GM23248 (cell line): ENCODE results near the gene PMVK. TPM values are rescaled to one million over a fixed set of nuclear protein-coding genes. Genes with fewer than 3 reads are reported as not detected.
"Not testable (repeated sequence)": the region's sequence is repeated elsewhere in the genome, so short reads cannot be mapped to it uniquely, and the experiment has no call there.

Source experiments
- DNase-seq: peaks from one replicate; pipeline ENCODE4 v3.0.0-alpha.2; 2015
- H2AFZ ChIP-seq: fragments of 200-600 bp; sonication (generic); 2 replicates; pipeline ENCODE4 v1.6.1; 2016; ENCODE audit warnings: antibody characterized with exemption
- H3F3A ChIP-seq: fragments of 200-600 bp; sonication (generic); 2 replicates; pipeline ENCODE4 v1.6.1; 2016; ENCODE audit warnings: mild to moderate bottlenecking, antibody characterized with exemption, mixed run types; ENCODE audit not compliant: insufficient read depth
- H3K27ac ChIP-seq: fragments of 200-600 bp; sonication (generic); 2 replicates; pipeline ENCODE4 v1.5.1; 2016; ENCODE audit warnings: mild to moderate bottlenecking
- H3K27me3 ChIP-seq: fragments of 200-600 bp; sonication (generic); replicated peaks from 2 replicates; pipeline ENCODE4 v1.6.1; 2016; ENCODE audit warnings: mild to moderate bottlenecking; ENCODE audit not compliant: insufficient read depth
- H3K36me3 ChIP-seq: fragments of 200-600 bp; sonication (generic); 2 replicates; pipeline ENCODE4 v1.6.1; 2016; ENCODE audit warnings: low read depth, mild to moderate bottlenecking
- H3K4me1 ChIP-seq: fragments of 200-600 bp; sonication (generic); 2 replicates; pipeline ENCODE4 v1.6.1; 2016; ENCODE audit warnings: mild to moderate bottlenecking; ENCODE audit not compliant: insufficient read depth
- H3K4me2 ChIP-seq: fragments of 200-600 bp; sonication (generic); one replicate; pipeline ENCODE4 v1.6.1; 2016; ENCODE audit warnings: mild to moderate bottlenecking; ENCODE audit not compliant: unreplicated experiment
- H3K4me3 ChIP-seq: fragments of 200-600 bp; sonication (generic); 2 replicates; pipeline ENCODE4 v1.5.1; 2016; ENCODE audit warnings: mild to moderate bottlenecking
- H3K79me2 ChIP-seq: fragments of 200-600 bp; sonication (generic); 2 replicates; pipeline ENCODE4 v1.6.1; 2016; ENCODE audit warnings: mild to moderate bottlenecking; ENCODE audit not compliant: insufficient read depth
- H3K9ac ChIP-seq: fragments of 200-600 bp; sonication (generic); 2 replicates; pipeline ENCODE4 v1.6.1; 2016; ENCODE audit warnings: mild to moderate bottlenecking
- H3K9me2 ChIP-seq: fragments of 200-600 bp; sonication (generic); 2 replicates; pipeline ENCODE4 v1.6.1; 2016; ENCODE audit warnings: mixed run types, mild to moderate bottlenecking, moderate library complexity; ENCODE audit not compliant: insufficient read depth
- H3K9me3 ChIP-seq: fragments of 200-600 bp; sonication (generic); one replicate; pipeline ENCODE4 v1.6.1; 2017; ENCODE audit warnings: low read depth
- H4K20me1 ChIP-seq: fragments of 200-600 bp; sonication (generic); 2 replicates; pipeline ENCODE4 v1.6.0; 2016; ENCODE audit not compliant: insufficient read depth
- EZH2 ChIP-seq: fragments of 200-600 bp; sonication (generic); IDR thresholded peaks from 2 replicates; pipeline ENCODE4 v1.6.1; 2018; ENCODE audit warnings: antibody characterized with exemption, mild to moderate bottlenecking; ENCODE audit not compliant: insufficient read depth, poor library complexity, severe bottlenecking
- EZH2phosphoT487 ChIP-seq: fragments of 200-600 bp; sonication (generic); IDR thresholded peaks from 2 replicates; pipeline ENCODE4 v1.6.1; 2018; ENCODE audit warnings: antibody characterized with exemption, moderate library complexity, mild to moderate bottlenecking, low read depth; ENCODE audit not compliant: insufficient read depth
- WGBS, 2 experiments: methylation state at CpG; one replicate each; pipeline ENCODE4 v1.1.6; 2015 to 2017; ENCODE audit warnings: low lambda C conversion rate in 2 of 2, low coverage in 1 of 2; ENCODE audit errors: missing lambda C conversion rate in 2 of 2; 5-methylcytosine and 5-hydroxymethylcytosine counted together
- in situ Hi-C: fragments of 300-500 bp; cut with MboI; formaldehyde crosslinking; loops from 2 replicates; pipeline ENCODE4 v1.15.0; 2020
- polyA plus RNA-seq: library from polyadenylated mRNA; unstranded; fragments of >200 nt; fragmentation: Nextera tagmentation; extraction: Ambion mirVana; gene quantifications from 2 replicates; pipeline ENCODE4 v1.2.1, GENCODE V29; 2016
- total RNA-seq: library from RNA; depleted of rRNA; stranded (reverse); fragments of >200 nt; shearing (Covaris generic); gene quantifications from 2 replicates; pipeline ENCODE4 v1.2.3, GENCODE V29; 2014

The PMVK gene
- total and polyA plus RNA-seq, 2 experiments from 2014 or later: 6.4 to 36.6 TPM

- Histone ChIP-seq H3K27ac (no peak overlapping the region), H3K36me3 (no peaks in the 10 kb centered on the region), H3K4me1 (no peaks in the 10 kb centered on the region), H3K4me3 (no peak overlapping the region), H3K9me3 (no peaks in the 10 kb centered on the region), H4K20me1 (no peaks in the 10 kb centered on the region), H3K9me2 (no peaks in the 10 kb centered on the region), H3K27me3 (no peaks in the 10 kb centered on the region), H3K4me2 (no peak overlapping the region), H3K9ac (no peak overlapping the region), H3K79me2 (no peaks in the 10 kb centered on the region), H2AFZ (no peak overlapping the region), H3F3A (no peaks in the 10 kb centered on the region)
- no peak for DNase-seq
- TF ChIP-seq EZH2 (no peak), EZH2phosphoT487 (no peak)
- in situ Hi-C loops: no loop called here
- WGBS, 2 experiments: 63 to 65% methylated on average over 5 of the region's 5 CpGs
These were observed 27.6 kb downstream of the PMVK start for GRCh38 chr1:154908937-154909336.

- H2AFZ ChIP-seq, in situ Hi-C loops, H3K4me3 ChIP-seq, H4K20me1 ChIP-seq, H3K79me2 ChIP-seq, DNase-seq, H3K27me3 ChIP-seq, H3K9ac ChIP-seq, H3K4me2 ChIP-seq, H3F3A ChIP-seq, H3K36me3 ChIP-seq, H3K4me1 ChIP-seq, H3K27ac ChIP-seq, H3K9me2 ChIP-seq, H3K9me3 ChIP-seq: not testable (repeated sequence)
- WGBS, 2 experiments: 46 to 55% methylated on average over 3 of the region's 3 CpGs
These were observed 28.4 kb downstream of the PMVK start for GRCh38 chr1:154908129-154908528.

GRCh38 chr1:154906621-154907081 is 29.9 kb downstream of the PMVK start:
- H3K9me2 ChIP-seq: no peaks in the 10 kb centered on the region
- no peak overlapping the region for H3K4me2 ChIP-seq
- in situ Hi-C loops: no loop called here
- no peaks in the 10 kb centered on the region for H3K79me2 ChIP-seq
- no peak overlapping the region for H3K9ac ChIP-seq
- no peaks in the 10 kb centered on the region for H3K36me3 ChIP-seq
- H3K27ac ChIP-seq: no peak overlapping the region
- no peaks in the 10 kb centered on the region for H4K20me1 ChIP-seq
- TF ChIP-seq EZH2: no peak
- TF ChIP-seq EZH2phosphoT487: no peak
- H3K27me3 ChIP-seq: no peaks in the 10 kb centered on the region
- no peaks in the 10 kb centered on the region for H3K4me1 ChIP-seq
- 78 to 79% methylated on average over 7 of the region's 7 CpGs for WGBS, 2 experiments
- no peak for DNase-seq
- H3F3A ChIP-seq: no peaks in the 10 kb centered on the region
- no peaks in the 10 kb centered on the region for H3K9me3 ChIP-seq
- H3K4me3 ChIP-seq: no peak overlapping the region
- no peak overlapping the region for H2AFZ ChIP-seq

DNA sequence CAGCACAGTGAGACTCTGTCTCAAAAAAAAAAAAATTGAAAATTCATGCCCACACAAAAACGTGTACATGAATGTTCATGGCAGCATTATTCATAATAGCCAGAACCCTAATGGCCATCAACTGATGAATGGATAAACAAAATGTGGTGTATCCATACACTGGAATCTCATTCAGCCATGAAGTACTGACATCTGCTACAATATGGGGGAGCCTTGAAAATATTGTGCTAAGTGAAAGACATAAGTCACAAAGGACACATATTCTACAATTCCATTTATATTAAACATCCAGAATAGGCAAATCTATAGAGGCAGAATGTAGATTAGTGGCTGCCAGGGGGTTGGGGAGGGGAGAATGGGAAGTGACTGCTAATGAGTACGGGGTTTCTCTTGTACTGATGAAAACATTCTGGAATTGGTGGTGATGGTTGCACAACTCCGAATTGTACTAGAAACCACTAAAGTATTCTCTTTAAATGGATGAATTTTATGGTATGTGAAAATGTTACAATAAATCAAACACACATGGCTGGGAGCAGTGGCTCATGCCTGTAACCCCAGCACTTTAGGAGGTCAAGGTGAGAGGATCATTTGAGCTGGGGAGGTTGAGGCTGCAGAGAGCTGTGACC is 33.5 kb downstream of the PMVK start:
- Histone ChIP-seq H2AFZ (no peak overlapping the region), H3K4me1 (no peaks in the 10 kb centered on the region), H3K4me2 (no peak overlapping the region), H3K27me3 (no peaks in the 10 kb centered on the region), H4K20me1 (no peaks in the 10 kb centered on the region), H3K9ac (no peak overlapping the region), H3K9me3 (no peaks in the 10 kb centered on the region), H3F3A (no peaks in the 10 kb centered on the region), H3K79me2 (no peaks in the 10 kb centered on the region), H3K36me3 (no peaks in the 10 kb centered on the region), H3K4me3 (no peak overlapping the region), H3K27ac (no peak overlapping the region), H3K9me2 (no peaks in the 10 kb centered on the region)
- WGBS, 2 experiments: 17 to 20% methylated on average over 3 of the region's 3 CpGs
- in situ Hi-C loops: no loop called here
- DNase-seq: no peak
- TF ChIP-seq EZH2 (no peak), EZH2phosphoT487 (no peak)

DNA sequence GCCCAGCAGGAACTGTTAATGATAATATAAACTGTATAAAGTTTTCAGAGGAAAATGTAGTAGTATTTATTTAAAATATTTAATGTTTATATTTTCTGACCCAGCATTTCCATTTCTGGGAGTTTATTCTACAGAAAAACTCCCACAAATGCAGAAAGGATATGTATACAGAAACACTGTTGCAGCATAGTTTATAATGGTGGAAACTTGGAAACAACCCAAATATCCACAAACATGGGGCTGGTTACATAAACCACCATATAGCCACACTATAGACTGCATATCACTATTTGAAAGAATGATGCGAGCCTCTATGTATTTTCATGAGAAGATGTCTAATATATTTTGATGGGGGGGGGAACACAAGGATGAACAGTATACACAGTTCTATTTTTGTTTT is 34.9 kb downstream of the PMVK start:
- no peak for TF ChIP-seq EZH2
- TF ChIP-seq EZH2phosphoT487: no peak
- H3K4me1 ChIP-seq: no peaks in the 10 kb centered on the region
- no peaks in the 10 kb centered on the region for H3K79me2 ChIP-seq
- DNase-seq: no peak
- H2AFZ ChIP-seq: no peak overlapping the region
- H3K27ac ChIP-seq: no peak overlapping the region
- no peaks in the 10 kb centered on the region for H4K20me1 ChIP-seq
- H3K4me3 ChIP-seq: no peak overlapping the region
- H3K9me3 ChIP-seq: no peaks in the 10 kb centered on the region
- H3K9ac ChIP-seq: no peak overlapping the region
- WGBS, 2 experiments: 94 to 96% methylated on average over 1 of the region's 1 CpG
- H3K27me3 ChIP-seq: no peaks in the 10 kb centered on the region
- H3K9me2 ChIP-seq: no peaks in the 10 kb centered on the region
- no peaks in the 10 kb centered on the region for H3K36me3 ChIP-seq
- H3F3A ChIP-seq: no peaks in the 10 kb centered on the region
- in situ Hi-C loops: no loop called here
- no peak overlapping the region for H3K4me2 ChIP-seq
